GM19328 (cell line): Measurements from ENCODE around the gene PHACTR1.

Experiments used
- ATAC-seq: cut with Tn5 transposase; IDR thresholded peaks from one replicate; pipeline ENCODE4 v1.9.1; 2021; ENCODE audit warnings: mild to moderate bottlenecking, moderate library complexity; ENCODE audit not compliant: unreplicated experiment

Gene PHACTR1

DNA sequence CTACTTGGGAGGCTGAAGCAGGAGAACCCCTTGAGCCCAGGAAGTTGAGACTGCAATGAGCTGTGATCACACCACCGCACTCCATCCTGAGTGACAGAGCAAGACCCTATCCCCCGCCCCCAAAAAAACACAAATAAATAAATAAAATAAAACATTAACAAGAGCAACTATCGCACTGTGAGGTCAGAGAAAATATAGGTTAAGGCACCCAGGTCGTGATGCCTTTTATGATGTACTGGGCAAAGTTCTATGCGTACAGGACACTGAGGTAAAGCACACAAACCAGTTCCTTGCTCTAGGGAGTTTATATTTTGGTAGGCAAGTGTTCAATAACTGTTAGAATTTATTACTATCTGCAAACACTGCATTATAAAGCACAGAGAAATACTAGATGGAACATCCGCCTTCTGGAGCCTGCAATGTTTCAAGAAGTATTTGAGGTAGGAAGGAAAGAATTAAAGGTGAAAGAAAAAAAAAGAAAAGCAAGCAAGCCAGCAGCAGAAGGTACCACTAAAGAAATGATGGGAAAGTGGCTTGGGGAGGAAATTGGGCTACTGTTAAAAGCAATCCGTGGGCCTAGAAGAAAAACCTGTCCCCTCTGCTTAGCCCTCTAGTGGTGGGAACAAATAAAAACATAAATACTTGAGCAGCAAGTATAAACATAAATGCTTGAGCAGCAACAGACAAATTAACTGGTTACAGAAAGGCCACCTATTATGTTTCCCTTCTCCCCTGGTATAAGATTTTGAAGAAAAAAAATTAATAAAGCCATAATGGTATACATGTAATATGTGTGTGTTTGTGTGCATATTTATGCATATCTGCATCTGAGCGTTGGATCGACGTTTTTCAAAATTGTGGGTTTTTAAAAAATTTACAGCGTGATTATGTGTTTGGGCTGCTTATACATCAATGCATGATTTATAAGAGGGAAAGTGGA lies 128.0 kb downstream of the PHACTR1 start:
- ATAC-seq = no peak

DNA sequence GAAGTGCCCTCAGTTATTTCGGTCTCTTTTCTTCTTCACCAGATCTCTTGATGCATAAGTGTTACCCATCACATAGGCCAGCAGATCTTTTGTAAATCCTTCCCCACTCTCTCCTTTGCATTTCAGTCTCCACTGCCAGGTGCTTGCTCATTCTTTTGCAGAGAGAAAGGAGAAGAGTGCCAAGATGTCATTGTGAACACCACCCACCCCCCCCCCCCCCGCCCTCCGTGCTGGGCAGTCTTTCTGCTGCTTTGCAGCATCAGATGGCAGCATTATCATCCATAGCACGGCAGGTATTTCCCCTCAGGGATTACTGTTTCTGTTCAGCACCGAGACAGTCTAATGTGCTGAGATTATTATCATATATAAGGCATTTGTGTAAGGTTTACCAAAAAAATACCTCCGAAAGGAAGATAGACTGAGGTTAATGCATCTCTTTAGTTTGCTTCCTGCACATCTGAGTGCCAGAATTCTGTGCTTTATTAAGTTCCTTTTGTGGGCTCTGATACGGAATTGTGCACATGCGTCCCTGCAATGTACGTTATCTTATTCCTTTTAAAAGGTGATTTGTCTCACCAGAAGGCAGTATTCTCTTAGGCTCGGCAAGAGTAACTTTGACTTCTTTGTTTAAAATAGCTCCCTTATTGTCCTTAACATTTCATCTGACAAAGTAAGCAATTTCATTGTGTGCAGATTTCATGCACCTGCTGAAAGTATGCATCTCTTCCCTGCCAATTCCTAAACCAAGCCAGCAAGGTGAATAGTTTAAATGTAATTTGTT lies 128.8 kb downstream of the PHACTR1 start:
- no peak for ATAC-seq

DNA sequence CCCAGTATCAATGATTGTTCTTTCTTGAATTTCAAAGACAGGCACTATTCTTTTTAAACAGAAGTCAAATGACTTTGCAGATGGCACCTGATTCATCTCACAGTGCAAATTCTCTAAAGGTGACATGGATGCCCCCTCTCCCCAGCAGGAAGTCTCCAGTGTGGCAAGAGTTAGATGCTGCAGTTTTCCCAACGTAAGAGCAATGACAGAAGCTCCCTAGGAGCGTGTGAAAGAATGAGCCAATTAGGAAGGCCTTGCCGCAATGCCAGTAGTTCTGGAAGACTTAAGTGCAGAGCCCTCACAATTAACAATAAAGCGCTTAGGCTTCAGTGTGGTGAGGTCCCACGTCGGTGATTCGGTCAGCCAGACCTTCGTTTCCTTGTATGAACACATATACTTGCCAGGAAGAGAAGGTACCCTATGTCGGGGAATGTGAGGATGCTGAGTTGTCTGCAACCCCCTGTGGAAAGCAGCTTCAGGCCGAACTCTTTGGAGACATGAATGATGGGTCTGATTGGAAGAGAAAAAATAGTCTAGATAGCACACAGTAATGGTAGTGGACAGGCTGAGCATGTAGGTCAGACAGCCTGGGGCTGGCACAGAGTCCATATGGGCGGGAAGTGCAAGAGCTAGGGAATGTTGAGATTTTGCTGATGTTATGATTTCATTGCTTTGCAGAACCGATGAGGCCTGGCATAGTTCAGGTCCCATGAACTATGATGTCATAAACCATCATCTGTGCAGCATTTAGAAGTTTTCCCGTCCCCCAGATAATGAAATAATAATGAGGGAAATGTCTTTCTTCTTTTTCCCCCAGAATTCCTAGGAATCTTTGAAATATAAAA lies 132.6 kb downstream of the PHACTR1 start:
- ATAC-seq = no peak

DNA sequence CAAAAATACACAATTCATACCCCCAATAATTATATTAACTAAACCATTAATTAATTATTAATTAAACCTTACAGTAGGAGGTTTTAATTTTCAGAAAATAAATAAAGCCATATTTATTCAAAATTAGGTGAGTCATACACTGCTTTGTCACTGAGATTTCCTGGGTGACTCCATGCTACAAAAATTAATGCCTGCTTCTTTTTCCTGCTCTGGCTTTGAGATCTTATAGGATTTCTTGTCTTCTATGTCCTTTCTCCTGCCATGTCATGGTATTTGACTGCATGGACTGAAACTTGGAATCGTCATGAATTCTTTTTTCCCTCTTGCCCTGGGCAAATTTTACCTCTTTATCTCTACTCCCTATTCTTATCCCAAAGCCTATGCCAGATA lies 133.2 kb downstream of the PHACTR1 start:
- no peak for ATAC-seq

DNA sequence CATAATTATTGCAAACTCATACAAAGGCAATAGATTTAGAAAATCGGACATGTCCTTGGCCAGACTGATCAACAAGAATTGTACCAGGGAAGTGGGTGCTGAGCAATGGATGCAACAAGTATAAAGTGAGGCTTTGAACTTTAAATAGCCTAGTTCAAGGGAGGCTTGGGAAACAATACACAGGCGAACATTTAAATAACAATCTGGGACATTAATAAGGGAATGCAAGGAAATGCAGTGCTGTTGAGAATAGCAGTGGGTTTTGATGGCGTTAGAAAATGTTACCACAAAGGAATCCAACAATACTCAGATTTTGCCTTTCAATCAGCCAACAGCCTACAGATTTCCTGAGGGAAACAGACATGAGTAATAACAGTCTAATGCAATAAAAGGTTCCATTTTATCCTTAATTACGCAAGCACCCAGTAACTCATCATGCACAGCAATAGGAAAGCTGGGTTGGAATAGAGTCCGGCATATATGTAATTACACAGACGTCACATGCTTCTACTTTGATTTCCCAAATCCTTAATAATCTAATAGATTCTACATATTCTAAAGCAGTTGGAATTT lies 134.6 kb downstream of the PHACTR1 start:
- no peak for ATAC-seq

DNA sequence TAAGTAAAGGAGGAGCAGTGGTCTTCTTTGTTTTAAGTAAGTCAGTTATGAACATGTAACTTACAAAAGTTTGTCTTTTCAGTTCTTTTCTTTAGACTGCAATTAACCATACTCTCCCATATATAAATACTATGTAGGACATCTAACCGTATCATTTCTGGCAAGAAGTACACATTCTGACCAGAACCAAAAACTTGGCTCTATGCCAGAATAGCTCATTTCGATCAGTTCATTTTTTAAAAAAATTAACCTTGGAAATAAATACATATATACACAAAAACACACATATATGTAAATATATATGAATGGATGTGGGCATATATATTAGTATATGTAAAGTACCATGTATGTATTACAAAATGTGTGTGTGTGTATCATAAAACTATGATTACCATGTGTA lies 145.0 kb downstream of the PHACTR1 start:
- no peak for ATAC-seq

DNA sequence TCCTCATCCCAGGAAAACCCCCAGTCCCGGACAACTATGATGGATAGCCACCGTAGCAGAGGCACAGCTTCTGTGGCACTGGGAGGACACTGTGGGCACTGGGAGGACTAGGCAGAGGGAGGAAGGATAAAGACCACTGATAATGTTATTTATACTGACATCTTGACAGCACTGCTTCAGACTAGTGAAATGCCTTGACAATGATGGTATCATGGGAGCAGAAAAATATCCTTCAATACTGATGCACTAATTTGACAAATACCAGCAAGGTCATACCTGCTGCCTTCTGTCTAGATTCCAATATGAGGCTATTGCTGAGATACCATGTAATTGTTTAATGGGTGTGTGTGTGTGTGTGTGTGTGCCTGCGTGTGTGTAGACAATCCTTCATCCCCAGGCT lies 148.6 kb downstream of the PHACTR1 start:
- ATAC-seq = no peak

DNA sequence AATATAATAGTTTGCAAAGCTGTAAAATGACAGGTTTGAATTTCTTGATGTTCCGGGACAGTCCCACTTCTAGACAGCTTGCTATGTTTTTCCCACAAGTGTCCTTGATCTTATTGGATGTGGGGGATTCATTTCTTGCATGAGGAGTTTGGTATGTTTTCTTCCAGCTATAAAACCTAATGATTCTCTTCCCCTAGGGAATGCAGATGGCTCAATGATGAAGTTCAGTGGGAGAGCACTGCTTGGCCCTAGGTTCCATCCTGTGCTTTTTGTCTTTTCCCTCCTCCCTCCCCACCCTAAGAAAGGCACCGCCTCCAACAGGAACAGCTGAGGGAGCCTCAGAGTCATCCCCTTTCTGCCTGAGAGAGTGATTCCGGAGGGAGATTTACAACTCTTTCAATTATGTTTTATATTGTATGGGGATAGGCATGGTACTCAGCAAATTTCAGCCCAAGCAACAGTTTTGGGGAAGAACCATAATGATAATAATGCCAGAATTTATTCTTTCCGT lies 149.2 kb downstream of the PHACTR1 start:
- ATAC-seq = no peak

DNA sequence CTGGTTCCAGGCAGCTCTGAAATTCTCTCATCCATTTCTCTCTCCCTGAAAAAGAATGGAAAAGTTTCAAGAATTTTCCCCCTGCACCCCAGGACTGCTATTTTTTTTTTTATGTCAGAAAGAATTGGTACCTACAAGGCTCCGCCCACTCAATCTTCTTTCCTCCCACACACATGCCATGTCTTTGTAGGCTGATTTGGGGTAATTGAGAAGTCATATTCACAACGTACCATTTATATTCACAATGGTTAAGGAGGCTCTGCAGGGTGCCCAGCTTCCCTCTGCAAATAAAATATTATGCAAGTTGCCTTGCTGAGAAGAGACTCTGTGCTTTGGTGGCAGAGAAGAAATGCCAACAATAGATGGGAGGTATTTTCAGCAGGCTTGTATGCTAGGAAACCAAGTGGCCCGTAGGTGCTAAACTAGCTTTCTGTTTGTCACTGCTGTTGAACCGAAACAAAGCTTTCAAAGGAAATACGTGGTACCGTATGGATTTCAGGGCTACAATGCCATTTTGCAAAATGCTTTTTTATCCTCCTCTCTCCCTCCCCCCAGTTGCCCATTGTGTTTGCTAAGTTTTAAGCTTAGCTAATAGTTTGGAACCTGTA lies 150.0 kb downstream of the PHACTR1 start:
- ATAC-seq = no peak

DNA sequence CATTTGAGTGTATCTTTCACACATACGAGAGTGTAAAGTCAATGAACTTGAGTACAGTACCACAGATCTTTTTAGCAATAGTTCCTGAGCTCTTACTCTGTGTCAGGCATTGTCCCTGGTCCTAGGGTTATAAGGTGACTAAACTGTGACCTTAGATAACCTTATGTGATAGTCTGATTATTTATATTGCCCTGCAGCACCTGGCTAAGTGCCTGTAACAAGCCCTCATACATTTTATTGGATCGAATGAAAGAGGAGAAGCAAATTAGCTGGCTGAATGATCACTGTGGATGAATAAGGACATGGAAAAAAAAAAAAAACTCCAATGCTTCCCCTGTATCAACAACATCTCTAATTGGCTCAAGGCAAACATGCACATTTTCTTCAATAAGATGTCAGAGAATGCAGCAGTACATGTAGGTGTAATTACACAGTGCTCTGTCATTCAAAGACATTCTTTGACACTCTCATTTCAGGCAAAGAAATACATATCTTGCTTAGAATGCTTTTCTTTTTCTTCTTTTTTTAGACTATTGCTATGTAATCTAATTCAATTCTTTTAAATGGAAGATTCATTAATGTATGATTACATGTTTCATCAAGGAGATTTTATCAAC lies 153.4 kb downstream of the PHACTR1 start:
- ATAC-seq = no peak

DNA sequence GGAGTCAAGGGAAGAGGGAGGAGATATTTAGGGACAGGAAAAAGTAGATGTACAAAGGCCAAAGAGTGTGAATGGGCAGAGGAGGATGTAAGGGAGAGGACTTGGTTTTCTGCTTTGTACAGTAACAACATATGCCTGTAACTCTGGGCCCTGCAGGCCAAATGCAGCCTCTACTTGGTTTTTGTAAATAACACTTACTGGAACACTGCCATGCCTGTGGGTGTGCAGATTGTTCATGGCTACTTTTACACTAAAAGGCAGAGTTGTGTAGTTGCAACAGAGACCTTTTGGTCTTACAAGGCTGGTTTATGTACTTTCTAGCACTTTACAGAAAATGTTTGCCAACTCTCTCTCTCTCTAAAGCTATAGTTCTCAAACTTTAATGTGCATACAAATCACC lies 157.1 kb downstream of the PHACTR1 start:
- no peak for ATAC-seq

DNA sequence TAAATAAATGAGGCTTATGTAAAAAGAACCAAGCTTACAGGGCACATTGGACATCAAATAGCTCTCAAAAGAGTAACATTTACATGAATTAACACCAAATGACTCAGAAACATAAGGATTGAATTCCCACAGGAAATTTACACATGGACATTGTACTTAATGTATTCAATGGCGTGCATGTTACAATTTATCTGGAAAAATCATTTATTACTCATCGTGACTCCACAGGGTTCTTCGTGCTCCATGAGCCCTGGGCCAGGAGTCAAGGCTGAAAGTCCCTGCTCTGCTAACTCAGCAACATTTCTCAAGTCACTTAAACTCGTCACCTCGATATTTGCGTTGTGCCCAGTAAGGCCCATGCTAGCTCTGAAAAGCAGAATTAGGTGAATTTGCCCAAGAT lies 158.5 kb downstream of the PHACTR1 start:
- no peak for ATAC-seq

DNA sequence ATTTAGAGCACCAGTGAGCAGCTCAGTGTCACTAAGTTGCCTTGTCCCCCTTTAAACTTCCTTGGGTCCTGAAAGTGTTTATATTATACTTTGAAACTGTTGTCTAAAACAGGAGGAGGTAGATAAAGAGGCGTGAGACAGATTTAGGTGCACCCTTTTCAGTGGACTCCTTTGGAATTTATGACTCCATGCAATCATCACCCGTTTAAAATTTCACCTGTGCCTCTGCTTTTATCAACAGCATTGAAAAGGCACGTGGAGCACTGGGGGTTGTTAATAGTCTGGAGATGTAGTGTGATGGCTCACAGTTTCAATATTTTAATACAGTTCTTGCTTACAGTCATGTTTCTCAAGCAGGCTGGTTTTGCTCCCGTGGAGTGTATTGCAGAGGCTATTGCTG lies 162.2 kb downstream of the PHACTR1 start:
- ATAC-seq = no peak

DNA sequence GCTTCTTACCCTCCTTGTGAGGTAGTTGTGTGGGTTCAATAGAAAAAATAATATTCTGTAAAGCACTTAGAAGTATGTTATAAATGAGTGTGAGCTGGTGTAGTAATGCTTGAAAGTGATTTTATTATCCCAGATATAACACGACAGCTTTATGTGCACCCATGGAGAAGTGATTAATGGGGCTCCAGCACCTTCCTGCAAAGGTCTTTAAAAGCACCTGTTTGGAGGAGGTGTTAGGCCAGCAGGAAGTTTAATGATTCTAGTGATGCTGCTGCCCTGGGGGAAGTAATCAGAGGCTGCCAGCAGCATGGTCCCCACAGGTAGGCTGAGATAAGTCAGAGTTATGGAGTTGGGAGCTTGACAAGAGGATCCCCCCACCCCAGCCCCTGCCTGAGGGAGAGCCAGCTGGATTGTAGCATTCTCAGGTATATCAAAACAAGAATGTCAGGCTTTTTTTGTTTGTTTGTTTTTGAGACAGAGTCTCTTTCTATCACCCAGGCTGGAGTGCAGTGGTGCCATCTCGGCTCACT lies 166.3 kb downstream of the PHACTR1 start:
- ATAC-seq = no peak

DNA sequence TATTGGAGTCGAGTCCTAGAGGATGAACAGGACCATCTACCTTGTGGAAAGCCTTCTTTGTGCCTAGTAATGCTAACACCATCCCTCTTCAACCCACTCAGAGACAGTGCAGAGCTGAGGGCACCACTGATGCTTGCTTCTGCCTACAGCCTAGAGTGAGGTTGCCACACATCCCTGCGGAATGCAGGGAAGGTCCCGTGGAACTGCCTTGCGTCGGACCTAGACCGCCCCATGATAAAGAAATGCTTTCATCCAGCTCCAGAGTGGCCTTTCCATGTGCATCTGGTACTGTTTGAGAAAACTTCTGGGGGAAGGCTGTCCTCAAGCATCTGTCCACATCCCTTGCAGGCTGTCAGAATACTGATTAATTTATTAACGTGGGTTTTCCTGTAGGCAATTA lies 168.4 kb downstream of the PHACTR1 start:
- ATAC-seq = no peak

DNA sequence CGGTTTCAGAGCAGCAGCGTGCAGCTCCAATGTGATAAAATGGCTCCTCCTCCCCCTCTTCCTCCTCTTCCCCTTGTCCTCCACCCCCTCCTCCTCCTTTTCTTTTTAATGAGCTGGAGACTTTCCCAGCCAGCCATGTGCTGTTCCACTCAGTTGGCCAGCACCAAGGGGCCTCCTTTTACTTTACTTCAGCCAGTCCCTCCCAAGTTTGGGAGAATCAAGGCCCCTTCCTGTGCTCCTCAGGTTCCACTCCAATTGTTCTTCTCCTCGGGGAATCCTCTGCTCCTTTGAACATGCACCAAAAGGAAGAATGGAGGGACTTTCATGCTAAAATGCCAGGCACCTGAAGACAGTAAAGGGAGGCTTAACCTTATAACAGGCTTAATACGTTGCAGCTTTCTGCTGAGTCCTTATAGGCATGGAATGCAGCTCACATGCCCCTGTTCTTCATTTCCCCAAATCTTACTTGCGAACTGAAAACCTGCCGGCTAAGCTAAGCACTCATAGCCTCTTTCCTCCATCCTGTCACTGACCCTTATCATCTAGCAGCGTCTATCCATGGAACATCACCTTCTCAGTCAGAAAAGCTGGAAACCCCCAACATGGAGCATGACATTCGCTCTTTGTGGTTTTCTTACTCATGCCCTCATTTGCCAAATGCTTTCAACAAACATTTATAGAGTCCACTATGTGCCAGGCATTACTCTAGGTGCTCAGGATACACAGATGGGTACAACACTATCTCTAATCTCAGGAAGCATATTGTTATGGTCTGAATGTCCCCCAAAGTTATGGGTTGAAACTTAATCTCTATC lies 170.6 kb downstream of the PHACTR1 start:
- ATAC-seq = no peak

DNA sequence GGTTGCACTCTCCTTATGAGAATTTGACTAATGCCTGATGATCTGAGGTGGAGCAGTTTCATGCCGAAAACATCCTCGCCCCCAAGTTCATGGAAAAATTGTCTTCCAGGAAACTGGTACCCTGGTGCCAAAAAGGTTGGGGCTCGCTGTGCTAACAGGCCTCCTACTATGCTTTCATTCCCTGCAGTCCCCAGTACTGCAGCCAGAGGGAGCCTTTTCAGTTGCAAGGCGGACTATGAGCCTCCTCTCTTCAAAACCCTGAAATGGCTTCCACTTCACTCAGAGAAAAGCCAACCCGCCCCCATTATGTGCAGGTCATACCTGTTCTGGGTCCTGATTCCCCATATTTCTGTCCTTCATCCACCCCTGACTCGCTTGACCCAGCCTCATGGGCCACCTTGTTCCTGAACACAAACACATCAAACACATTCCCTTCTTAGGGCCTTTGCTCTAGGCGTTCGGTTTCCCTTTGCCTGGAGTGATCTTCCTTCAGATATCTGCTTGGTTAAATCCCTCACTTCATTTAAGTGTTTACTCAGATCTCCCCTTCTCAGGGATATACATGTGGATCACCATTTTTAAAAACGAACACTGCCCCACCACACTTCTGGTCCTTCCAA lies 173.7 kb downstream of the PHACTR1 start:
- ATAC-seq = no peak

DNA sequence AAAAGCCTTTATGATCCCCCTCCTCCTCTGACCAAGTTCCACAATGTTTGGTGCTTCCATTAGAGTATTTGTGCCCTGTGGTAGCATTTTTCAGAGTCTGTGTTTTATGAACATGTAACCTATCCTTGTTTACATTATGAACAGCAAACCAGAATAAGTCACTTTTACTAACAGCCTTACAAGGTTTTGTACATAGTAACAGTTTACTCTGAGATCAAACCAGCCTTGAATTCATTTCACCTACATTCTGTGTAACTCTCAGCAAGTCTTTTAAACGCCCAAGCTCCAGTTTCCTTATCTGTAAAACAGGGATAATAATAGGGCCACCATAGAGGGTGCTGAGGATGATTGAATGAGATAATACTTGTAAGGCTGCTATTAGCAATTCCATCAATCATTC lies 175.0 kb downstream of the PHACTR1 start:
- no peak for ATAC-seq
